ENCODE data around the gene FAM174A. TPM values are rescaled to one million over a fixed set of nuclear protein-coding genes. Genes with fewer than 3 reads are reported as not detected.

FAM174A gene
- total and polyA plus RNA-seq, 2 experiments from 2014 or later = 37.6 to 37.7 TPM

DNA sequence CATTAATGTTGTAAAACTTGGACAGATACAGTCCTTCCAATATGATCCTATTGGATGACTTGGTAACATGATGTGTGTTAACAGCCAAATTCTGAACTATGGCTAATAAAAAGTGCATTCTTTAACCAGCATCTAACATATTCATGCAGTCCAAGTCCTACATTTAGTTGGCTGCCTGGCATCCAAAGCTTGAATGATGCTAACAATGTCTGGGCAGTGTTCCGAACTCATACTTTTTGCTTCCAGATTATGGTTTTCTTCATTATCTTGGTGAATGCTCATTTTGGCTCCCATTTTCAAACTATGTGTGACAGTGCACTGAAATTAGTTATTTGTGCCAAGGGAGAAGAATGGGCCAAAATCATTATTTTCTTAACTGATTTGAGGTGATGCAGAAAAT lies 2.8 kb downstream of the FAM174A start:
- TF ChIP-seq, protein P1, sequence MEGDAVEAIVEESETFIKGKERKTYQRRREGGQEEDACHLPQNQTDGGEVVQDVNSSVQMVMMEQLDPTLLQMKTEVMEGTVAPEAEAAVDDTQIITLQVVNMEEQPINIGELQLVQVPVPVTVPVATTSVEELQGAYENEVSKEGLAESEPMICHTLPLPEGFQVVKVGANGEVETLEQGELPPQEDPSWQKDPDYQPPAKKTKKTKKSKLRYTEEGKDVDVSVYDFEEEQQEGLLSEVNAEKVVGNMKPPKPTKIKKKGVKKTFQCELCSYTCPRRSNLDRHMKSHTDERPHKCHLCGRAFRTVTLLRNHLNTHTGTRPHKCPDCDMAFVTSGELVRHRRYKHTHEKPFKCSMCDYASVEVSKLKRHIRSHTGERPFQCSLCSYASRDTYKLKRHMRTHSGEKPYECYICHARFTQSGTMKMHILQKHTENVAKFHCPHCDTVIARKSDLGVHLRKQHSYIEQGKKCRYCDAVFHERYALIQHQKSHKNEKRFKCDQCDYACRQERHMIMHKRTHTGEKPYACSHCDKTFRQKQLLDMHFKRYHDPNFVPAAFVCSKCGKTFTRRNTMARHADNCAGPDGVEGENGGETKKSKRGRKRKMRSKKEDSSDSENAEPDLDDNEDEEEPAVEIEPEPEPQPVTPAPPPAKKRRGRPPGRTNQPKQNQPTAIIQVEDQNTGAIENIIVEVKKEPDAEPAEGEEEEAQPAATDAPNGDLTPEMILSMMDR (IDR thresholded peaks at IDR 0.05; ENCODE audit: low read depth, low read length) = no peak
- Histone ChIP-seq H3K27me3 (no peaks in the 10 kb centered on the region), H3K36me3 (no peaks in the 10 kb centered on the region), H3K4me1 (ENCODE audit: low read depth) (peaks cover 12% of the 10 kb centered on the region), H3K9me3 (ENCODE audit: low read depth) (no peaks in the 10 kb centered on the region), H3K4me3 (no peak overlapping the region), H3K27ac (no peak overlapping the region)
- no peak for DNase-seq (ENCODE audit: low read depth in 1 of 2, low spot score in 1 of 2)

DNA sequence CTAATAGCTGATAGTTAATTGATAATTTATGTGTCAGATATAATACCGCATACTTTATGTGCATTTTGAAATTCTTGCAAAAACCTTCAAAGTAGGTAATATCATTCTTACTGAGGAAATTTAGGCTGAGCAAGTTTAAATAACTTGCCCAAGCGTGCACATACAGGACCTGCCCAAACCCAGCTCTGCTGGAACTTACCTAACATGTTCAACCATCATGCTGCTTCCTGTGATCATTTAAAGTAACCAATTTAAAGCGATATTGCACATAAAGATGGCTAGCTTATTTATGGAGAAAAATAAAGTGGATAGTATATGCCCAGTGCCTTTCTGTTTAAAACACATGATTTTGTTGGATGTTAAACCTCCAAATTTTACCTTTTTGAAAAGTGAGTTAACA lies 4.3 kb downstream of the FAM174A start:
- DNase-seq (ENCODE audit: low read depth in 1 of 2, low spot score in 1 of 2) = no peak
- Histone ChIP-seq H3K4me3 (no peak overlapping the region), H3K27me3 (no peaks in the 10 kb centered on the region), H3K36me3 (no peaks in the 10 kb centered on the region), H3K27ac (no peak overlapping the region), H3K4me1 (ENCODE audit: low read depth) (peaks cover 12% of the 10 kb centered on the region), H3K9me3 (ENCODE audit: low read depth) (no peaks in the 10 kb centered on the region)
- TF ChIP-seq, protein P1 (IDR thresholded peaks at IDR 0.05; ENCODE audit: low read depth, low read length) = no peak

GRCh38 chr5:100542086-100542485 lies 6.9 kb downstream of the FAM174A start:
- TF ChIP-seq, protein P1 (IDR thresholded peaks at IDR 0.05; ENCODE audit: low read depth, low read length) = no peak
- Histone ChIP-seq H3K27me3 (no peaks in the 10 kb centered on the region), H3K4me3 (no peak overlapping the region), H3K4me1 (ENCODE audit: low read depth) (peaks cover 4% of the 10 kb centered on the region), H3K36me3 (no peaks in the 10 kb centered on the region), H3K9me3 (ENCODE audit: low read depth) (no peaks in the 10 kb centered on the region), H3K27ac (no peak overlapping the region)
- no peak for DNase-seq (ENCODE audit: low read depth in 1 of 2, low spot score in 1 of 2)

DNA sequence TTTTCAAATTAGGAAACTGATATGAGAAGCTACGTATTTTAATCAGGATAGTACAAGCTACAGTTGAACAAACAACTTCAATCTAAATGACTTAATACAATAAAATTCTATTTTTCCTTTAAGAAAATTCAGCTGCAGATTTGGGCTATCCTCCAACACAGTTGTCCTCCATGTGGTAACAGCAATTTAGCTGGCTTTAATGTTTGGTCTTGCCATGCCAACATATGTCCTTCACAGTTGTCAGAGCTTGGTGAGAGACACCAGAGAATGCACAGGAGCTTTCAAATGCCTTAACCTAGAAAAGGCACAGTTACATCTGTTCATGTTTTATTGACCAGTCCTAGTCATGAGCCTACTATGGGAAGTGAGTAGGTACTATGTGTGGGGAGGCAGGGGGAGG lies 10.8 kb downstream of the FAM174A start:
- Histone ChIP-seq H3K4me1 (ENCODE audit: low read depth) (no peaks in the 10 kb centered on the region), H3K4me3 (no peak overlapping the region), H3K27me3 (no peaks in the 10 kb centered on the region), H3K27ac (no peak overlapping the region), H3K36me3 (no peaks in the 10 kb centered on the region), H3K9me3 (ENCODE audit: low read depth) (no peaks in the 10 kb centered on the region)
- no peak for DNase-seq (ENCODE audit: low read depth in 1 of 2, low spot score in 1 of 2)
- TF ChIP-seq, protein P1 (IDR thresholded peaks at IDR 0.05; ENCODE audit: low read depth, low read length) = no peak

- Histone ChIP-seq H3K36me3 (no peaks in the 10 kb centered on the region), H3K27ac (no peak overlapping the region), H3K4me3 (no peak overlapping the region), H3K9me3 (ENCODE audit: low read depth) (no peaks in the 10 kb centered on the region), H3K27me3 (no peaks in the 10 kb centered on the region), H3K4me1 (ENCODE audit: low read depth) (no peaks in the 10 kb centered on the region)
- no peak for DNase-seq (ENCODE audit: low read depth in 1 of 2, low spot score in 1 of 2)
- TF ChIP-seq, protein P1 (IDR thresholded peaks at IDR 0.05; ENCODE audit: low read depth, low read length) = no peak
These were observed 15.4 kb downstream of the FAM174A start for GRCh38 chr5:100550531-100551051.

GRCh38 chr5:100551183-100551582 lies 16.0 kb downstream of the FAM174A start:
- TF ChIP-seq, protein P1 (IDR thresholded peaks at IDR 0.05; ENCODE audit: low read depth, low read length) = no peak
- no peak for DNase-seq (ENCODE audit: low read depth in 1 of 2, low spot score in 1 of 2)
- no peak overlapping the region for H3K4me3 ChIP-seq
- H3K27ac ChIP-seq = no peak overlapping the region
- H3K36me3 ChIP-seq = no peaks in the 10 kb centered on the region
- H3K9me3 ChIP-seq (ENCODE audit: low read depth) = no peaks in the 10 kb centered on the region
- H3K4me1 ChIP-seq (ENCODE audit: low read depth) = no peaks in the 10 kb centered on the region
- no peaks in the 10 kb centered on the region for H3K27me3 ChIP-seq
